ENCODE data around the gene USP50.

DNA sequence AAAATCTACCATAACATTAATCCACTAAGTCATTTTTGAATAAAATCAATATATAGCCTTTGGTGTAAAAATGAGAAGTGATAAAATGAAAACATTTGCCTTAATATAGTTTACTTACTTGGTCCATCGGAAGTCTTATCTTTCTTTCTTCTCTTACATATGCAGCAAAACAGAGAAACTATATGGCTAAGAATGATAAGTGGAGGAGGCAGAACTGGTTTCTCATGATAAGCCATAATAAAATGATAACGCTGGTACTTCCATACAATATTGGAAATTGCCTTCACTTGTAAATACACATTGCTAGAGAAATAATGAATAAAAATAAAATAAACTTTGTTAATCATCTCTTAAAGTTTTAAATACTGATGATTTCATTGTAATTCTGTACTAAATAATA is 47.8 kb upstream of the USP50 start:
- TF ChIP-seq ZNF70 (CRISPR knock-in tag; IDR thresholded peaks at IDR 0.05) (no peak), TOX (CRISPR knock-in tag; IDR thresholded peaks at IDR 0.05; ENCODE audit: borderline replicate concordance) (no peak), SNAI2 (CRISPR knock-in tag; IDR thresholded peaks at IDR 0.05) (no peak), ZNF565 (CRISPR knock-in tag; conservative IDR thresholded peaks at IDR 0.05; ENCODE audit: low read depth) (no peak), RARB (CRISPR knock-in tag; IDR thresholded peaks at IDR 0.05) (no peak), ESRRG (CRISPR knock-in tag; IDR thresholded peaks at IDR 0.05) (no peak), ZC3H10 (CRISPR knock-in tag; IDR thresholded peaks at IDR 0.05) (no peak), ZFP3 (CRISPR knock-in tag; IDR thresholded peaks at IDR 0.05) (no peak), ISL1 (CRISPR knock-in tag; IDR thresholded peaks at IDR 0.05) (no peak), GLIS3 (CRISPR knock-in tag; IDR thresholded peaks at IDR 0.05) (no peak)
- TF ChIP-seq, protein P1, sequence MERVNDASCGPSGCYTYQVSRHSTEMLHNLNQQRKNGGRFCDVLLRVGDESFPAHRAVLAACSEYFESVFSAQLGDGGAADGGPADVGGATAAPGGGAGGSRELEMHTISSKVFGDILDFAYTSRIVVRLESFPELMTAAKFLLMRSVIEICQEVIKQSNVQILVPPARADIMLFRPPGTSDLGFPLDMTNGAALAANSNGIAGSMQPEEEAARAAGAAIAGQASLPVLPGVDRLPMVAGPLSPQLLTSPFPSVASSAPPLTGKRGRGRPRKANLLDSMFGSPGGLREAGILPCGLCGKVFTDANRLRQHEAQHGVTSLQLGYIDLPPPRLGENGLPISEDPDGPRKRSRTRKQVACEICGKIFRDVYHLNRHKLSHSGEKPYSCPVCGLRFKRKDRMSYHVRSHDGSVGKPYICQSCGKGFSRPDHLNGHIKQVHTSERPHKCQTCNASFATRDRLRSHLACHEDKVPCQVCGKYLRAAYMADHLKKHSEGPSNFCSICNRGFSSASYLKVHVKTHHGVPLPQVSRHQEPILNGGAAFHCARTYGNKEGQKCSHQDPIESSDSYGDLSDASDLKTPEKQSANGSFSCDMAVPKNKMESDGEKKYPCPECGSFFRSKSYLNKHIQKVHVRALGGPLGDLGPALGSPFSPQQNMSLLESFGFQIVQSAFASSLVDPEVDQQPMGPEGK (CRISPR knock-in tag; IDR thresholded peaks at IDR 0.05; ENCODE audit: borderline replicate concordance) = no peak
- TF ChIP-seq, protein P2, sequence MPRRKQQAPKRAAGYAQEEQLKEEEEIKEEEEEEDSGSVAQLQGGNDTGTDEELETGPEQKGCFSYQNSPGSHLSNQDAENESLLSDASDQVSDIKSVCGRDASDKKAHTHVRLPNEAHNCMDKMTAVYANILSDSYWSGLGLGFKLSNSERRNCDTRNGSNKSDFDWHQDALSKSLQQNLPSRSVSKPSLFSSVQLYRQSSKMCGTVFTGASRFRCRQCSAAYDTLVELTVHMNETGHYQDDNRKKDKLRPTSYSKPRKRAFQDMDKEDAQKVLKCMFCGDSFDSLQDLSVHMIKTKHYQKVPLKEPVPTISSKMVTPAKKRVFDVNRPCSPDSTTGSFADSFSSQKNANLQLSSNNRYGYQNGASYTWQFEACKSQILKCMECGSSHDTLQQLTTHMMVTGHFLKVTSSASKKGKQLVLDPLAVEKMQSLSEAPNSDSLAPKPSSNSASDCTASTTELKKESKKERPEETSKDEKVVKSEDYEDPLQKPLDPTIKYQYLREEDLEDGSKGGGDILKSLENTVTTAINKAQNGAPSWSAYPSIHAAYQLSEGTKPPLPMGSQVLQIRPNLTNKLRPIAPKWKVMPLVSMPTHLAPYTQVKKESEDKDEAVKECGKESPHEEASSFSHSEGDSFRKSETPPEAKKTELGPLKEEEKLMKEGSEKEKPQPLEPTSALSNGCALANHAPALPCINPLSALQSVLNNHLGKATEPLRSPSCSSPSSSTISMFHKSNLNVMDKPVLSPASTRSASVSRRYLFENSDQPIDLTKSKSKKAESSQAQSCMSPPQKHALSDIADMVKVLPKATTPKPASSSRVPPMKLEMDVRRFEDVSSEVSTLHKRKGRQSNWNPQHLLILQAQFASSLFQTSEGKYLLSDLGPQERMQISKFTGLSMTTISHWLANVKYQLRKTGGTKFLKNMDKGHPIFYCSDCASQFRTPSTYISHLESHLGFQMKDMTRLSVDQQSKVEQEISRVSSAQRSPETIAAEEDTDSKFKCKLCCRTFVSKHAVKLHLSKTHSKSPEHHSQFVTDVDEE (CRISPR knock-in tag; IDR thresholded peaks at IDR 0.05) = no peak
